GM12875 (cell line): ENCODE data around the gene WFIKKN1.

Experiments used
- H3K4me3 ChIP-seq: one replicate; pipeline ENCODE4 v1.5.1; 2011; ENCODE audit warnings: low read depth, low read length, control low read depth
- TF ChIP-seq, protein P1 (sequence below): IDR thresholded peaks from 2 replicates; pipeline ENCODE4 v1.5.1; 2011; ENCODE audit warnings: low read depth, mild to moderate bottlenecking, control low read depth, inconsistent platforms, low read length, moderate library complexity, borderline replicate concordance; ENCODE audit not compliant: insufficient read depth

The WFIKKN1 gene

GRCh38 chr16:586047-586644, 44.6 kb upstream of the WFIKKN1 start:
- TF ChIP-seq, protein P1, sequence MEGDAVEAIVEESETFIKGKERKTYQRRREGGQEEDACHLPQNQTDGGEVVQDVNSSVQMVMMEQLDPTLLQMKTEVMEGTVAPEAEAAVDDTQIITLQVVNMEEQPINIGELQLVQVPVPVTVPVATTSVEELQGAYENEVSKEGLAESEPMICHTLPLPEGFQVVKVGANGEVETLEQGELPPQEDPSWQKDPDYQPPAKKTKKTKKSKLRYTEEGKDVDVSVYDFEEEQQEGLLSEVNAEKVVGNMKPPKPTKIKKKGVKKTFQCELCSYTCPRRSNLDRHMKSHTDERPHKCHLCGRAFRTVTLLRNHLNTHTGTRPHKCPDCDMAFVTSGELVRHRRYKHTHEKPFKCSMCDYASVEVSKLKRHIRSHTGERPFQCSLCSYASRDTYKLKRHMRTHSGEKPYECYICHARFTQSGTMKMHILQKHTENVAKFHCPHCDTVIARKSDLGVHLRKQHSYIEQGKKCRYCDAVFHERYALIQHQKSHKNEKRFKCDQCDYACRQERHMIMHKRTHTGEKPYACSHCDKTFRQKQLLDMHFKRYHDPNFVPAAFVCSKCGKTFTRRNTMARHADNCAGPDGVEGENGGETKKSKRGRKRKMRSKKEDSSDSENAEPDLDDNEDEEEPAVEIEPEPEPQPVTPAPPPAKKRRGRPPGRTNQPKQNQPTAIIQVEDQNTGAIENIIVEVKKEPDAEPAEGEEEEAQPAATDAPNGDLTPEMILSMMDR, result no peak
- H3K4me3 ChIP-seq, result no peak overlapping the region

- H3K4me3 ChIP-seq, result no peak overlapping the region
- TF ChIP-seq, protein P1, result no peak
These were observed 43.9 kb upstream of the WFIKKN1 start for GRCh38 chr16:586645-587590.

DNA sequence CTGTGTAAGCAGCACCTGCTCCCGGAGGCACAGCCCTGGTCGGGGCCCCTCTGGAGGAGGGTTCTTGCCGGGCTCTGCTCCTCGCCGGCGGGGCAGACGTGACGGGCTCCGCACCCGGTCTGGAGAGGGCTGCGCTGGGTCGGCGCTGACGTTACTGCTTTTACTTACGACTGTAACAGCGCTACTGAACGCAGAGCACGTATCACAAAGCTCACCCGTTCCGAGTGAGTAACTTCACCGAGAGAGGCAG, 42.2 kb upstream of the WFIKKN1 start:
- TF ChIP-seq, protein P1, result no peak
- H3K4me3 ChIP-seq, result peak overlapping the region; percentile 68

DNA sequence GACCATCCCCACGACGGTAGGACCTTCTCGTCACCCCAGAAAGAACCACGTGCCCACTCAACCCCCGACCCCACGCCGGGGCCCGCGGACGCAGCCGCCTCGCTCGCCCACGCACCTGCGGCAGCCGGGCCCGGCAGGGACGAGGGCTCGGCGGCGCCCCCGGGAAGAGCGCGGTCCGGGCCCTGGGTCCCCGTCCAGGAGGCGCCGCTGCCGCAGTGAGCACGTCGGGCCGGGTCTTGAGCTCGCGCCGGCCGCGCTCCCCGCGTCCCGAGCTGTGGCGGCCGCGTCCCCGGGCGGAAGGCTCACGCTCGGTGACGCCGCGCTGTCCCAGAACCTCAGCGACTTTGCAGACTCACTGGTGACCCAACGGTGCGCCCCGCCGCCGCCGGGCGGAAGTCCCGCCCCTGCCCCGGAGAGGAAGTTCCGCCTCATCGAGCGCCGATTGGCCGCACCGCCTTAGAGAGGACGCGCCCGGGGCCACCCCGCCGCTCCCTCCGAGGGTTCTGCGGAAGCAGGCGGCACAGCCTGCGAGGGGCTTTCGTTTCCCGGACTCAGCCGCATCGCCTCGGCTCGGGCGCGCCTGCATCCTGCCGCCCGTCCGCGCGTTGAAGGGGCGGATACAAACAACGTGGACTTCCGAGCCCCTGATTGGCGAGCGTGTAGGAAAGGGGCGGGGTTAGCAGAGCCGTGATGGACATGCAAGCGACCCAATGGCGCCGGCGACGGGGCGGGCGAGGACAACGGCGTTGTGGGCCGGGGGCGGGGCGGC, 41.7 kb upstream of the WFIKKN1 start:
- H3K4me3 ChIP-seq, result peak overlapping the region; percentile 68
- TF ChIP-seq, protein P1, result no peak

DNA sequence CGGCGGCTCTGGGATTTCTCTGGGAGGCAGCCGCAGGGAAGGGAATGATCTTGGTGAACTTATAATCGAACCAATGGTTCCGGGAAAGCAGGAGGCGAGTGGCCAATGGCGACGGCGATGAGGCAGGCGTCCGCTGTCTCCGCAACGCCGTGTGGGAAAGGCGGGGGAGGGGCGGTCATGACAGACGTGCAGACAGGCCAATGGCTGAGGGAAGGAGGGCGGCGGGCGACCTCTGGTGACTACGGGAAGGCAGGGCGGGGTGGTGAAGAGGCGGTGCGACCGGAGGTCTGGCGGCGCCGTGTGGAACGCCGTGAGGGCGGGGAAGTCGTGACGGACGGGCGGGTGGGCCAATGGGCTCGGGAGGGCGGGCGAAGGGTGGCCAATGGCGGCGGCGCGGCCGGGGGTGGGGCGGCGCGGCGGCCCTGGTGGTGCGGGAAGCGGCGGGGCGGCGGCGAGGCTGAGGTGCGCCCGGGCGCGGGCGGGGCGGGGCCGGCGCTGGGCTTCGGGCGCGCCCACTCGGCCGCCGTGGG, 41.1 kb upstream of the WFIKKN1 start, which contains the start of gene RAB40C:
Gene RAB40C, plus strand, starts transcription at position 409 of the 530 bp plus-strand sequence. CDS start 226 bp downstream, outside the sequence.
- TF ChIP-seq, protein P1, result no peak
- peak within 1 kb of the TSS; percentile 79 for H3K4me3 ChIP-seq

DNA sequence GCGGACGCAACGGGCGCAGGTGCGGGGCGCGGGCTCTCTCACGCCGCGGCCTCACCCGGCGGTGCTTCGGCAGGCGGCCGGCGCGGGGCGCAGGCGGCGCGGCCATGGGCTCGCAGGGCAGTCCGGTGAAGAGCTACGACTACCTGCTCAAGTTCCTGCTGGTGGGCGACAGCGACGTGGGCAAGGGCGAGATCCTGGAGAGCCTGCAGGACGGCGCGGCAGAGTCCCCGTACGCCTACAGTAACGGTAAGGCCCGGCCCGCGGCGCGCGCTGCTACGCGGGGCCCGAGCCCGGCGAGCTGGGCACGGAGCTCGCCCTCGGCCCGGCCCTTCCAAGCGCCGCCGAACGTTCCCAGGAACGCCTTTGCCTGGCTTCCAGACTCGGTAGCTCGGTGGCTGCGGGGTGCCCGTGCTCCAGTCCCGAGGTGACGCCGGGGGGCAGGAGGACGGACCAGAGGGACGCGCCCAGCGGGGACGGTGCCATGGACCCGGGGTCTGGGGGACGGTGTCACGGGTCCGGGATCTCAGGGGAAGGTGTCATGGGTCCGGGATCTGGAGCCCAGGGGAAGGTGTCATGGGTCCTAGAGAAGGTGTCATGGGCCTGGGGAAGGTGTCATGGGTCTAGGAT, 40.5 kb upstream of the WFIKKN1 start:
- H3K4me3 ChIP-seq, result peak overlapping the region; percentile 79
- TF ChIP-seq, protein P1, result no peak
